Dermis microvascular lymphatic vessel endothelial cell (primary cell): ENCODE data around the gene OPTC. TPM values are rescaled to one million over a fixed set of nuclear protein-coding genes. Genes with fewer than 3 reads are reported as not detected.
A peak's percentile ranks its signal among the peaks of the same experiment; 100 is the strongest.
"Not testable (repeated sequence)": the region's sequence is repeated elsewhere in the genome, so short reads cannot be mapped to it uniquely, and the experiment has no call there.

Experiments
- DNase-seq, 2 donors: peaks; one replicate each; pipeline versions ENCODE4 v3.0.0 to v3.0.0-alpha.2; 2010; ENCODE audit warnings: low read depth in 2 of 2
- total RNA-seq: library from RNA; depleted of rRNA; stranded (reverse); fragments of >200 nt; gene quantifications from 2 replicates; pipeline ENCODE4 v1.2.1, GENCODE V29; 2014

The OPTC gene
- total RNA-seq, result not detected in 2 replicates

DNA sequence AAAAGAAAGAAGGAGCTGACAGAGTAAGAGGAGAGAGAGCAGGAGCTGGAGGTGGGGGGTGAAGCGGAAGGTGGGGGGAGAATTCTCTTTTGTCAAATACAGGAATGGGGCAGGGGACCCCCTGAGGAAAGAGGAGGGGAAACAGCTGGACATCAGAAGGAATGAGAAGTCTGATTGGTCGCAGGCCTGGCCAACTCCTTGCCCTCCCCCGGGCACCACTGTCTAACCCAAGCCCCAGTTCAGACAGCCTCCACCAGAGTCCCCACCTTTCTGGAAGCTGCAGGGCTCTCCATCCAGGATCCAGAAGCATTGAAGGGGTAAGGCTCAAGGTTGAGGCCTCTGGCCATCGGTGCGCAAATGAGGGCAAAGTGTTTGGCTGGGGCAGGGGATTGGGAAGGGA is at the start of gene OPTC:
TSS of gene OPTC (plus strand) at position 253 of the 400 bp plus-strand sequence. CDS start 1,853 bp downstream, outside the sequence.
- DNase-seq, result no peak

- no peak for DNase-seq
Measured at GRCh38 chr1:203444171-203444576, 49.8 kb upstream of the OPTC start.

GRCh38 chr1:203447151-203447550 is 46.8 kb upstream of the OPTC start:
- DNase-seq, result no peak

DNA sequence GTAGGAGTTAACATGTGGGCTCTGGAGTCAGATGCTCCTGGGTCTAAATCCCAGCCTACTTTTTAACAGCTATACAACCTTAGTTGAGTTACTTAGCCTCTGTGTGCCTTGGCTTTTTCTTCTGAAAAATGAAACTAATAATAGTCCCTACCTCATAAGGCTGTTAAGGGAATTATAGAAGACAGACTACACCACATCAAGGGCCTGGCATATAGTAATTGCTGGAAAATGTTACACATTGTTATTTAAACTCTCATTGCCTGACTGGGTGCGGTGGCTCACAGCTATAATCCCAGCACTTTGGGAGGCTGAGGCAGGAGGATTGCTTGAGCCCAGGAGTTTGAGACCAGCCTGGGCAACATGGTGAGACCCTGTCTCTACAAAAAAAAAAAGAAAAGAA is 46.4 kb upstream of the OPTC start:
- DNase-seq, result not testable (repeated sequence)

DNA sequence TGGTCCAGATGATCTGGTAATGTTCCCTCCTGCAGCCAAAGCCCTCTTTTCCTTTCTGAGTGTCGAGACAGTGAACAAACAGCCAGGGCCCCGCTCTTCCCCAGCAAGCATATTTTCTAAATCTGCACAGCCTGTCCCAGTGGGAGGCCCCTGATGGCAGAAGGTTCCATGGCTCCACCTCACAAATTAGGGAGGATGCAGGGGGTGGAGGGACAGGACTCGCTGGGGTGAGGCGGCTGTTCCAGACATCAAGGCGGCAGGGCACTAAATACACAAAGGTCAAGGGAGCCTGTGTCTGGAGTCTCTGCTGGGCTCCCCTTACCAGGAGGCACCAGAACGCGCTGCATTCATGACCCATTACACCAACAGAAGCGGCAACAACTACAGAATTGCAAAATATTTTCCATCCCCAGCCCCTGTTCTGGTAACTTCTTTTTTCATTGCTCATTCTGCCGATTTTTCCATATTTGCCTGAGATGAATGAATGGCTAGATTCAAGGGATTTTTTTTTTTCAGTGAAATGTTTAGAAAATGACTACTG is 45.4 kb upstream of the OPTC start:
- DNase-seq, result peak in 1 of 2 donors; percentile 41

DNA sequence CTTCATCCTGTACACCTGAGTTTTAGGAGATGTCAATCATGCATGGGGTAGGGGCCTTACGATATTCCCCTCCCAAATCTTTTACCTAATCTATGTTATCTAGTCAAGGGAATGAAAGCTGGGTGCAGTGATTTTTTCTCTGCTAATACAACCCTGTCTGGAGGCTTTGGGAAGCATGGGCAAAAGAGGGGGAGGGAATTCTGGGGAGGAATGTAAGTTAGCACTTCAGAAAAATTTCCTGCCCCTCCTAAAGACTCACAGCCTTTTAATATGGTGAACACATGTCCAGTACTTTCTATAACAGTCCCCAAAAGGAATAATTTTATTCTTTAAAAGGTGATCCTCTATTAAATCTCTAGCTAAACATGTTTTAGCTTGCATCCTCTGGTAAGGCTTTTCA is 44.0 kb upstream of the OPTC start:
- DNase-seq, result no peak

DNA sequence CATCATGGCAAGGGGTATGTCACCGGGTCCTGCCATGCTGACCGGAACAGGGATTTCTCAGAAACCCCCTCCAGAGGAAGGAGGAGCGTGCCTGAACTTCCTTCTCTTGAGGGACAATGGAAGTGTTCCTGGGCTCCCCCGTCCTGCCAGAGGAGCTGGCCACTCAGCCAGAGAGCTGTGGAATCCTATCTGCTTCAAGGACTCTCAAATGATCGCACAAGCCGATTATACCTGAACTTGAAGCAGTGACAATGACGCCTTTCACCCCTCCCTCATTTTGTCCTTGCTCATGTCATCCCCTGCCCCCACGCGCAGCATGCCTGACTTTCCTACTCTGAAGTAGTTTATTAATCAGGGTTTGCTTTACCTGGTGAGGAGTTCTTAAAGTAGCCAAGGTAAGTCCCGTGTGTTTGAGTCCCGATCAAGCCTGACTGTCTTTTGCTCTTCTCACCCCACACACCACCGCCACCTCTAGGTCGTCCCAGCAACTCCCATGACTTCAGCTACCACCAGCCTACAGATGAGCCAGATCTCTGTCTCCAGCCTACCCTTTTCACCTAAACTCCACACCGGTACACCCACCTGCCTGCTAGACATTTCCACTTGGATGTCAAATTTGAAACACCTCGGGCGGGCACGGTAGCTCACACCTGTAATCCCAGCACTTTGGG is 43.3 kb upstream of the OPTC start:
- DNase-seq, result no peak

DNA sequence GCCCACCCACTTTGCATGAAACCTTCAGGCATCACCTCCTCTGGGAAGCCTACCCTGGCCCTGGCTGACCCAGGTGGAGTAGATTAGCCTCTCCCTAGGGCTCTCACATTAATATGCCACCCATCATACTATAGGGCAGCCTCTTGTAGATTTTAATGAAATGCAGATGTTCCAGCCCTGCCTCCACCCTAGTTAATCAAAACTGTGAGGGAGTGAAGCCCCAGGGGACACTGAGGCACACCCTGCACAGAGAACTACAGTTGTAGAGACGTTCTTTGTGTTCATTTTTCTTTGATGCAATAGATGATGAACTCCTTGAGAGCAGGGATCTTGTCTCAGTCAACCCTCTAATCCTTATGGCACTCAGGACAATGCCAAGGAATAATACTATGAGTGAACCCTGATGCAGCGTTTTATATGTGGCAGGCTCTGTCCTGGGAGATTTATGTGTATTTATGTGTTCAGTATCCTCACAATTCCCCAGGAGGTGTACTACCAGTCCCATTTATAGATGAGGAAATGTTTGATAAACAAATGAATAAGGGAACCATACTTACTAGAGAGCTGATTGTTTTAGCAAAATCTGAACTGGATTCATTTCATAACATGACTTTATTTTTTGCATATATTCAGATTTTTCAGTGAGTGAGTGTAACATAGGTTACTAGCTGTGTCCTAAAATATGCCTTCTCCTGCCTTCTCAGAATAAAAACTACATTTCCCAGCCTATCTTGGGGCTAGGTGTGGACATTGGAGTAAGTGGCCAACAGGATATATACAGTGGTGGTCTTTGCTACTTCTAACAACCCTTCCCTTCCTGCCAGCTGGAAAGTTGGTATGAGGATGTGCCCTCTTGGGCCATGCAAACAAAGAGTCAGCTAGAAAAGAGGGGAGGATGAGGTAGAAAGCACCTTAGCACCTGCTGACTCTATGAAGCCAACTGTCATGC is 41.8 kb upstream of the OPTC start:
- DNase-seq, result no peak

- DNase-seq, result no peak
Measured at GRCh38 chr1:203453016-203453415, 40.9 kb upstream of the OPTC start.

DNA sequence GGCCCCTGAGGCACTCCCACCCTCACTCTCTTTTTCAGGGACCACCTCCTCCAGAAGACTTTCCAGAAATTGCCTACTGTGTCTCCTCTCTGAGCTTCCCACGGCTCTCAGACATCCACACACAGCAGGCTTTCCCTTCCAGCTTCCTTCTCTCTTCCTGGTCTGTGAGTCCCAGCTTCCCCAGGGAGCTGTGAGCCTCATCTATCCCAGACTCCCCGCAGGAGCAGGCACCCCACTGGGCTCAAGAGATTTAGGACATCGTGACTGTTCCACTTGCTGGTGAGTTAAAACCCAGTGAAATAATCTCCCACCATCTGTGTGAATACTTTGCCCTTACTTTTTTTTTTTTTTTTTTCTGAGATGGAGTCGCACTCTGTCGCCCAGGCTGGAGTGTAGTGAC is 40.3 kb upstream of the OPTC start:
- DNase-seq, result no peak

- no peak for DNase-seq
Measured at GRCh38 chr1:203454986-203455471, 38.9 kb upstream of the OPTC start.

DNA sequence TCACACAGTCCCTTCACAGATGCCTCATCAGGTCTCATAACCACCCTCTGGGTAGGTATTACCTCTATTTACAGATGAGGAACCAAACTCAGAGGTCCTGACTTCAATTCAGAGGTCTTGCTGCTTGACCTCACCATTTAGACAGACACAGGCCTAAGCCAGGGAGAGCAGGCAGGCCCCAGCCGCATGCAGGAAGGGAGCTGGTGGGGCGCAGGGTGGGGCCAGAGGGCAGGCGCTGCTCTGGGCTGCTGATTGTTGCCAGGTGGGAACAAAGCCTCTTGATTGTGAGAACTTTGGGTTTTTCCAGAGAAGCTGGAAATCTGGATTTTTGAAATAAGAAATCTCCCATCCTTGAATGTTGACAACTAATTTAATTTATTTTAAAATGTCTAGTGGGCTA is 38.2 kb upstream of the OPTC start:
- DNase-seq, result no peak

DNA sequence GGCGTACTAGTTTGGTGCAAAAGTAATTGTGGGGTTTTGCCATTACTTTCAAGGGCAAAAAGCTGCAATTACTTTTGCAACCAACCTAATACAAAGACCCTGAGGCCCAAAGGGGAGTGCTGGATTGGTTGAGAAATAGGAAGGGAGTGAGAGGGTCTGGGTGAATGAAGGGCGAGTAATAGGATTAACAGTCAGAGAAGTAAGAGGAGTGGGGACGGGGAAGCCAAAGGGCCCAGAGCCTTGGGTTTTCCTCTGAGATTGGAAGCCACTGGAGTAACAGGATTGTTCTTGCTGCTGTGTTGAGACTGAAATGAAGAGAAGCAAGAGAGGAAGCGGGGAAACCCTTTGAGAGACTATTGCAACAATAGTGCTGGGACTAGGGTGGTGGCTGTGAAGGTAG is 37.4 kb upstream of the OPTC start:
- DNase-seq, result no peak

GRCh38 chr1:203458078-203458477 is 35.9 kb upstream of the OPTC start:
- no peak for DNase-seq

DNA sequence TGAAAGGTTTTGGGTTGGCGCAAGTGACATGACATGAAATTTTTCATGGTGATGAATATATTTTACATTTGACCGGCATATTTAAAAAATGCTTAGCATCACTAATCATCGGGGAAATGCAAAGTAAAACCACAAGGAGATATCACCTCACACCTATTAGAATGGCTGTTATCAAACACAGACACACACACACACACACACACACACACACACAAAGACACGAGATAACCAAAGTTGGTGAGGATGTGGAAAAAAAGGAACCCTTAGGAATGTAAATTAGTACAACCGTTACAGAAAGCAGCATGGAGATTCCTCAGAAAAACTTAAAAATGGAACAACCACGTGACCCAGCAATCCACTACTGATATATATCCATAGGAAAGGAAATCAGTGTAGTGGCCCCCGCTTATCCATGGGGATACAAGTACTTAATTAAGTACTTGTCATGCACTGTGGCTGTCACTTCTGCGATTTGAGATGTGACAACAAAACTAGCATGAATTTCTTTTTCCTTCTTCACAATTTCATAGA is 34.2 kb upstream of the OPTC start:
- no peak for DNase-seq

DNA sequence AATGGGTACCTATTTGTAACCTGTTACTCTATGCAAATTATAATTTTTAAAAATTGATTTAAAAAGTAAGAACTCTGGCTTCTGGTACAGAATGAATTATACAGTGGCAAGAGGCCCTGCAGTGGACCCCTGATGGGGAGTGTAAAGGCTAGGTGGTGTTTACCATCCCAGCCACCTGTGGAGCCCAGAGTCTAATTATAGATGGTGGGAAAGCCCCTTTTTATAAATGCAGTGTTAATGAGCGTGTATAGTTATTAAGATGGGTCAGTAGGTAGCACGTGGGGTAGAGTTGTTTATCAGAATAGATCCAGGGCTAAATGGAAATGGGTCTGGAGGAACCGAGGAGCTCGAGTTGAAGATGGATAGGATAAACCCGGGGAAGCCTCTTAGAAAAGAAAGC is 32.2 kb upstream of the OPTC start:
- DNase-seq, result no peak

DNA sequence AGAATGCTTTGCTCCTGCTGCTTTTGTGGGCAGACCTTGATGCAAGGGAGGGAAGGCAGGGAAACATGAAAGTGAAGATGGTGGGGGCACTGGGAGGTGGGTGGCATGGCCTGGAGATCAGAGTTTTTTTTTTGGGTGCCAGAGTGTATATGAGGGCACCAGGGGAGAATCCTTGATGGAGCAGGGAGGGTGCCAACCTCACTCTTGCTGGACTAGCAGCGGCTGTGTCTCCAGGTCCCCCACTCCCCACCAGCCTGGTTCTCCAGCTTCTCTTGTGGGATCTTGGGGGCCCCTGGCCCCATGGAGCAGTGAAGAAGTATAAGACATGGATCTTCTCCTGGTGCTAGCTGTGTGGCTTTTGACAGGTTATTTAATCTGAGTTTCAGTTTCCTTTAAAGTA is 31.8 kb upstream of the OPTC start:
- no peak for DNase-seq

- no peak for DNase-seq
Measured at GRCh38 chr1:203462878-203463277, 31.1 kb upstream of the OPTC start.

DNA sequence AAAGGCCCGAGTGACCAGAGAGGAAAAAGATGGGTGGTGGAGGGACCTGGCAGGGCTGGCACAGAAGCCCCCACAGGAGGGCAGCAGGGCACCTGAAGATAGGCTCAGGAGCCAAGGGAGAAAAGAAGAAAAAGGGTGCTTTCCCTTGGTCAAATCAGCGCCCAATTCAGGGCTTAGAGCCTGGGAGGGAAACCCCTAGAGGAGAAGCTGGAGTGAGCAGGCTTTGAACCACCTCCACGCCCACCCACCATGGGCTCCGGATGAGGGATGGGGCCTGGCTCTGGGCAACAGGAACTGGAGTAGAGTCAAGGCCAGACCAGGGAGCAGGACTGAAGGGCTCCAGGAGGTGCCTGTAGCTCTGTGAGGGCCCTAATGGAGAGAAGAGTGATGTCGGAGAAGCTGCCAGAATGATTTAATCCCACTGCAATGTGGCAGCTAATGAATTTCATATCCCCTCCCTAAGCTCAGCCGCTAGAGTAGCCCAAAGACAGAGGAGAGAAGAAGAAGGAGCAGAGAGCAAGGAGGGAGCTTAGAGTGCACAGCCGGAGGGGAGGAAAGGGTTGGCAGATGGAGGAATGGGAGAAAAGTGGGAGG is 30.4 kb upstream of the OPTC start:
- DNase-seq, result no peak

DNA sequence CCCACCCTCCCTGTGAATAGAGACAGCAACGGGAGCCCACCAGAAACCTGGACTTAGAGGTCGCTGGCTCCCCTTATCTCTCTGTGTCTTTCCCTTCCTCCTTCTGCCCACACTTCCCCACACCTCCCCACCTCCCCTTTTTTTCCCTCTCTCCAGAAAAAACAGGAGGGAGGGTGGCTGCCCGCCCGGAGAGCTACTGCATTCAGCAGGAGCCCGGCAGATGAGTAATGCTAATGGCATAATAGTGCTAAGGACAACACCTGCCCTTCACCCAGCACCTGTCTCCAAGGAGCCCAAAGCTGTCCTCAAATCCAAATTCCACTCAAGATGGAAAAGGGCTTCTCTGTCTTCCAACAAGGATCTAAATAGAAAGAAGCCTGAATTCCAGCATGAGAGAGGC is 29.7 kb upstream of the OPTC start:
- DNase-seq, result no peak

- DNase-seq, result no peak
Measured at GRCh38 chr1:203464743-203465142, 29.2 kb upstream of the OPTC start.
